ENCODE data around the gene RDH5. TPM values are rescaled to one million over a fixed set of nuclear protein-coding genes. Genes with fewer than 3 reads are reported as not detected.
A peak's percentile ranks its signal among the peaks of the same experiment; 100 is the strongest.

Gene RDH5
- total RNA-seq, 2 donors from 2014 or later: 4.1 to 7.4 TPM

- no peaks in the 10 kb centered on the region for H3K9me3 Mint-ChIP-seq
- peak overlapping the region; percentile 90 for H3K27ac ChIP-seq (ENCODE audit: low read depth, low read length)
- peak; percentile 83 for DNase-seq
- H3K36me3 ChIP-seq (ENCODE audit: control insufficient read depth, insufficient read depth, low read length): peaks cover 43% of the 10 kb centered on the region
- H3K4me1 Mint-ChIP-seq: peaks cover 28% of the 10 kb centered on the region
- H3K4me3 Mint-ChIP-seq: peak overlapping the region; percentile 85
- H3K4me1 ChIP-seq (ENCODE audit: control insufficient read depth, insufficient read depth, low read length): peaks cover 8% of the 10 kb centered on the region
- no peaks in the 10 kb centered on the region for H3K27me3 ChIP-seq (ENCODE audit: control insufficient read depth, insufficient read depth, low read length, poor library complexity, severe bottlenecking)
- H3K4me3 ChIP-seq (ENCODE audit: low read length): peak overlapping the region; percentile 92
- H3K27ac Mint-ChIP-seq: peak overlapping the region; percentile 77
- H3K36me3 Mint-ChIP-seq (ENCODE audit: low read depth): peaks cover 35% of the 10 kb centered on the region
- peak overlapping the region; percentile 84 for H3K9ac ChIP-seq (ENCODE audit: extremely low read depth, low read length, poor library complexity, severe bottlenecking)
- TF ChIP-seq, protein P1, sequence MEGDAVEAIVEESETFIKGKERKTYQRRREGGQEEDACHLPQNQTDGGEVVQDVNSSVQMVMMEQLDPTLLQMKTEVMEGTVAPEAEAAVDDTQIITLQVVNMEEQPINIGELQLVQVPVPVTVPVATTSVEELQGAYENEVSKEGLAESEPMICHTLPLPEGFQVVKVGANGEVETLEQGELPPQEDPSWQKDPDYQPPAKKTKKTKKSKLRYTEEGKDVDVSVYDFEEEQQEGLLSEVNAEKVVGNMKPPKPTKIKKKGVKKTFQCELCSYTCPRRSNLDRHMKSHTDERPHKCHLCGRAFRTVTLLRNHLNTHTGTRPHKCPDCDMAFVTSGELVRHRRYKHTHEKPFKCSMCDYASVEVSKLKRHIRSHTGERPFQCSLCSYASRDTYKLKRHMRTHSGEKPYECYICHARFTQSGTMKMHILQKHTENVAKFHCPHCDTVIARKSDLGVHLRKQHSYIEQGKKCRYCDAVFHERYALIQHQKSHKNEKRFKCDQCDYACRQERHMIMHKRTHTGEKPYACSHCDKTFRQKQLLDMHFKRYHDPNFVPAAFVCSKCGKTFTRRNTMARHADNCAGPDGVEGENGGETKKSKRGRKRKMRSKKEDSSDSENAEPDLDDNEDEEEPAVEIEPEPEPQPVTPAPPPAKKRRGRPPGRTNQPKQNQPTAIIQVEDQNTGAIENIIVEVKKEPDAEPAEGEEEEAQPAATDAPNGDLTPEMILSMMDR (conservative IDR thresholded peaks at IDR 0.05): peak; percentile 33
- H3K27me3 Mint-ChIP-seq (ENCODE audit: insufficient read depth): no peaks in the 10 kb centered on the region
- no peaks in the 10 kb centered on the region for H3K9me3 ChIP-seq (ENCODE audit: control insufficient read depth, low read length)
- WGBS, 2 experiments (ENCODE audit: insufficient coverage in 1 of 2, insufficient read length in 1 of 2): 0% methylated on average over 9 to 61 of the region's 61 CpGs
These were observed 8.2 kb downstream of the RDH5 start for GRCh38 chr12:55728186-55728938.

- Histone ChIP-seq H3K4me3 (ENCODE audit: low read length) (peak within 1 kb of the TSS; percentile 92), H3K9ac (ENCODE audit: extremely low read depth, low read length, poor library complexity, severe bottlenecking) (peak within 1 kb of the TSS; percentile 84), H3K36me3 (ENCODE audit: control insufficient read depth, insufficient read depth, low read length) (peaks cover 35% of the 10 kb centered on the region), H3K9me3 (ENCODE audit: control insufficient read depth, low read length) (no peaks in the 10 kb centered on the region), H3K27ac (ENCODE audit: low read depth, low read length) (peak within 1 kb of the TSS; percentile 90), H3K27me3 (ENCODE audit: control insufficient read depth, insufficient read depth, low read length, poor library complexity, severe bottlenecking) (no peaks in the 10 kb centered on the region), H3K4me1 (ENCODE audit: control insufficient read depth, insufficient read depth, low read length) (peaks cover 8% of the 10 kb centered on the region)
- peak; percentile 98 for DNase-seq
- Mint-ChIP-seq H3K36me3 (ENCODE audit: low read depth) (peaks cover 27% of the 10 kb centered on the region), H3K4me3 (peak within 1 kb of the TSS; percentile 85), H3K4me1 (peaks cover 28% of the 10 kb centered on the region), H3K27ac (peak within 1 kb of the TSS; percentile 94), H3K9me3 (no peaks in the 10 kb centered on the region), H3K27me3 (ENCODE audit: insufficient read depth) (no peaks in the 10 kb centered on the region)
- TF ChIP-seq, protein P1 (conservative IDR thresholded peaks at IDR 0.05): no peak
- 0% methylated on average over 20 to 61 of the region's 61 CpGs for WGBS, 2 experiments (ENCODE audit: insufficient coverage in 1 of 2, insufficient read length in 1 of 2)
These were observed 9.0 kb downstream of the RDH5 start, which contains the start of gene CD63 for GRCh38 chr12:55728939-55729818. Gene CD63 (minus strand): TSS chr12:55729009. CDS start chr12:55728341, 668 bp downstream.

Measured in endodermal cell (in vitro differentiated cells).